Neural cell (in vitro differentiated cells): Measurements from ENCODE around the gene BRI3BP. TPM values are rescaled to one million over a fixed set of nuclear protein-coding genes. Genes with fewer than 3 reads are reported as not detected.

Experiments used
- H2AFZ ChIP-seq: fragments of 200-600, 300-800 bp; sonication (generic), shearing (Covaris generic); 2 replicates; pipeline ENCODE4 v1.6.0; 2014; ENCODE audit warnings: low read depth, mild to moderate bottlenecking, antibody characterized with exemption, low read length, moderate library complexity
- H3F3A ChIP-seq: fragments of 200-600 bp; shearing (Covaris generic); 2 replicates; pipeline ENCODE4 v1.6.1; 2016; ENCODE audit warnings: mild to moderate bottlenecking, moderate library complexity, mixed read lengths, antibody characterized with exemption, low read length; ENCODE audit not compliant: insufficient read depth, poor library complexity, severe bottlenecking
- H3K27ac ChIP-seq: fragments of 200-600, 300-800 bp; sonication (generic), shearing (Covaris generic); 2 replicates; pipeline ENCODE4 v1.5.1; 2014; ENCODE audit warnings: mild to moderate bottlenecking, low read length, moderate library complexity
- H3K27me3 ChIP-seq: fragments of 300-800, 200-600 bp; sonication (generic), shearing (Covaris generic); 2 replicates; pipeline ENCODE4 v1.6.0; 2014; ENCODE audit warnings: mild to moderate bottlenecking, low read depth, low read length, moderate library complexity; ENCODE audit not compliant: insufficient read depth
- H3K36me3 ChIP-seq: fragments of 300-800, 200-600 bp; sonication (generic), shearing (Covaris generic); 2 replicates; pipeline ENCODE4 v1.5.1; 2014; ENCODE audit warnings: mild to moderate bottlenecking, antibody characterized with exemption, low read length, moderate library complexity; ENCODE audit not compliant: insufficient read depth
- H3K4me2 ChIP-seq: fragments of 300-800, 200-600 bp; sonication (generic), shearing (Covaris generic); 2 replicates; pipeline ENCODE4 v1.6.0; 2014; ENCODE audit warnings: mild to moderate bottlenecking, low read length
- H3K4me3 ChIP-seq: fragments of 300-800, 200-600 bp; sonication (generic), shearing (Covaris generic); 2 replicates; pipeline ENCODE4 v1.5.1; 2014; ENCODE audit warnings: mild to moderate bottlenecking, low read length, moderate library complexity
- H3K79me2 ChIP-seq: fragments of 200-600 bp; shearing (Covaris generic); replicated peaks from 2 replicates; pipeline ENCODE4 v1.6.0; 2014; ENCODE audit warnings: mild to moderate bottlenecking, low read length, moderate library complexity; ENCODE audit not compliant: insufficient read depth
- H3K9ac ChIP-seq: fragments of 300-800, 200-600 bp; sonication (generic), shearing (Covaris generic); 2 replicates; pipeline ENCODE4 v1.6.1; 2016; ENCODE audit warnings: mild to moderate bottlenecking, low read length, mixed read lengths
- H3K9me2 ChIP-seq: fragments of 200-600 bp; shearing (Covaris generic); 2 replicates; pipeline ENCODE4 v1.6.1; 2016; ENCODE audit warnings: mild to moderate bottlenecking, low read length, mixed read lengths; ENCODE audit not compliant: insufficient read depth
- H3K9me3 ChIP-seq: fragments of 200-600, 300-800 bp; sonication (generic), shearing (Covaris generic); 2 replicates; pipeline ENCODE4 v1.6.1; 2016; ENCODE audit warnings: mild to moderate bottlenecking, mixed run types, low read length, moderate library complexity, mixed read lengths
- H4K20me1 ChIP-seq: fragments of 200-600 bp; shearing (Covaris generic); 2 replicates; pipeline ENCODE4 v1.6.1; 2016; ENCODE audit warnings: mild to moderate bottlenecking, mixed run types; ENCODE audit not compliant: insufficient read depth
- EP300 ChIP-seq: fragments of 450-650 bp; conservative IDR thresholded peaks from 2 replicates; pipeline ENCODE4 v1.6.1; 2014; ENCODE audit warnings: antibody characterized with exemption, mild to moderate bottlenecking, moderate library complexity; ENCODE audit not compliant: poor library complexity, severe bottlenecking
- MXI1 ChIP-seq: fragments of 450-650 bp; conservative IDR thresholded peaks from 2 replicates; pipeline ENCODE4 v1.6.1; 2014; ENCODE audit warnings: antibody characterized with exemption, mild to moderate bottlenecking; ENCODE audit not compliant: poor library complexity, severe bottlenecking
- POLR2AphosphoS5 ChIP-seq: IDR thresholded peaks from 2 replicates; pipeline ENCODE4 v1.6.1; 2012
- RAD21 ChIP-seq: fragments of 450-650 bp; conservative IDR thresholded peaks from 2 replicates; pipeline ENCODE4 v1.6.1; 2014; ENCODE audit warnings: antibody characterized with exemption, mild to moderate bottlenecking, moderate library complexity
- SMC3 ChIP-seq: fragments of 450-650 bp; conservative IDR thresholded peaks from 2 replicates; pipeline ENCODE4 v1.6.1; 2014; ENCODE audit warnings: antibody characterized with exemption, mild to moderate bottlenecking, moderate library complexity; ENCODE audit not compliant: poor library complexity
- polyA plus RNA-seq: library from polyadenylated mRNA; depleted of rRNA; stranded (reverse); fragments of >200 nt; gene quantifications from 2 replicates; pipeline ENCODE4 v1.2.3, GENCODE V29; 2014
- TF ChIP-seq, protein P1 (sequence below): IDR thresholded peaks from 2 replicates; pipeline ENCODE4 v1.6.1; 2012; ENCODE audit warnings: borderline replicate concordance

Gene BRI3BP
- polyA plus RNA-seq, 1 donor from 2014 or later, result 11.0 TPM

DNA sequence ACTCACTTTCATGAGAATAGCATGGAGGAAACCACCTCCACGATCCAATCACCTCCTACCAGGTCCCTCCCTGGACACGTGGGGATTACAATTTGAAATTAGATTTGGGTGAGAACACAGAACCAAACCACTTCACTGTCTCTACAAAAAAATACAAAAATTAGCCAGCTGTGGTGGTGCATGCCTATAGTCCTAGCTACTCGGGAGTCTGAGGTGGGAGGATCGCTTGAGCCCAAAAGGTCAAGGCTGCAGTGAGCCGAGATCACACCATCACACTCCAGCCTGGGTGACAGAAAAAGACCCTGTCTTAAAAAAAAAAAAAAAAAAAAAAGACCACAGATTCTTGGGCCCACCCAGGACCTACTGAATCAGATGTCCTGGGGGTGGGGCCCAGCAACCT is 28.3 kb downstream of the BRI3BP start:
- Histone ChIP-seq H3K36me3 (no peaks in the 10 kb centered on the region), H3K27me3 (no peaks in the 10 kb centered on the region), H3K9ac (no peak overlapping the region), H3K79me2 (no peaks in the 10 kb centered on the region), H3K4me2 (no peak overlapping the region), H3K9me3 (no peaks in the 10 kb centered on the region), H3K9me2 (no peaks in the 10 kb centered on the region), H2AFZ (no peak overlapping the region), H3K4me3 (no peak overlapping the region), H3F3A (no peaks in the 10 kb centered on the region), H4K20me1 (no peaks in the 10 kb centered on the region), H3K27ac (no peak overlapping the region)
- TF ChIP-seq MXI1, result no peak
- TF ChIP-seq, protein P1, sequence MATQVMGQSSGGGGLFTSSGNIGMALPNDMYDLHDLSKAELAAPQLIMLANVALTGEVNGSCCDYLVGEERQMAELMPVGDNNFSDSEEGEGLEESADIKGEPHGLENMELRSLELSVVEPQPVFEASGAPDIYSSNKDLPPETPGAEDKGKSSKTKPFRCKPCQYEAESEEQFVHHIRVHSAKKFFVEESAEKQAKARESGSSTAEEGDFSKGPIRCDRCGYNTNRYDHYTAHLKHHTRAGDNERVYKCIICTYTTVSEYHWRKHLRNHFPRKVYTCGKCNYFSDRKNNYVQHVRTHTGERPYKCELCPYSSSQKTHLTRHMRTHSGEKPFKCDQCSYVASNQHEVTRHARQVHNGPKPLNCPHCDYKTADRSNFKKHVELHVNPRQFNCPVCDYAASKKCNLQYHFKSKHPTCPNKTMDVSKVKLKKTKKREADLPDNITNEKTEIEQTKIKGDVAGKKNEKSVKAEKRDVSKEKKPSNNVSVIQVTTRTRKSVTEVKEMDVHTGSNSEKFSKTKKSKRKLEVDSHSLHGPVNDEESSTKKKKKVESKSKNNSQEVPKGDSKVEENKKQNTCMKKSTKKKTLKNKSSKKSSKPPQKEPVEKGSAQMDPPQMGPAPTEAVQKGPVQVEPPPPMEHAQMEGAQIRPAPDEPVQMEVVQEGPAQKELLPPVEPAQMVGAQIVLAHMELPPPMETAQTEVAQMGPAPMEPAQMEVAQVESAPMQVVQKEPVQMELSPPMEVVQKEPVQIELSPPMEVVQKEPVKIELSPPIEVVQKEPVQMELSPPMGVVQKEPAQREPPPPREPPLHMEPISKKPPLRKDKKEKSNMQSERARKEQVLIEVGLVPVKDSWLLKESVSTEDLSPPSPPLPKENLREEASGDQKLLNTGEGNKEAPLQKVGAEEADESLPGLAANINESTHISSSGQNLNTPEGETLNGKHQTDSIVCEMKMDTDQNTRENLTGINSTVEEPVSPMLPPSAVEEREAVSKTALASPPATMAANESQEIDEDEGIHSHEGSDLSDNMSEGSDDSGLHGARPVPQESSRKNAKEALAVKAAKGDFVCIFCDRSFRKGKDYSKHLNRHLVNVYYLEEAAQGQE, result no peak
- TF ChIP-seq EP300, result no peak

DNA sequence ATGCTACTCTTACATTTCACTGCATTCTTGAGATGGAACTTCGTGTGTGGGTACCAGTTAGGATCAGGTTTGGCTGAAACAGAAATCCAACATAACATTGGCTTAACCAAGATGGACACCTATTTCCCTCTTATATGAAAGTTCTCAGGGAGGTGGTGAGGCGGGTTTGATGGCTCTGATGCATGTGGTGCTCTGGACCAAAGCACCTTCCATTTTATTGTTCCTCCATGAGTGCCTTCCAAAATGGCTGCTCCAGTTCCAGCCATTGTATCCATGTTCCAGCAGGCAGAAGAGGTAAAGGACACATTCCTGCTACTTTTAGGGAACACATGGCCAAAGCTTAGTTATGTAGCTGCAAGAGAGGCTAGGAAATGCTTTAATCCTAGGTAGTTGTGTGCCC is 29.6 kb downstream of the BRI3BP start:
- Histone ChIP-seq H3K4me2 (no peak overlapping the region), H3K9ac (no peak overlapping the region), H3K4me3 (no peak overlapping the region), H3K9me2 (no peaks in the 10 kb centered on the region), H4K20me1 (no peaks in the 10 kb centered on the region), H2AFZ (no peak overlapping the region), H3K27me3 (no peaks in the 10 kb centered on the region), H3K27ac (no peak overlapping the region), H3K36me3 (no peaks in the 10 kb centered on the region), H3K79me2 (no peaks in the 10 kb centered on the region), H3F3A (no peaks in the 10 kb centered on the region), H3K9me3 (no peaks in the 10 kb centered on the region)
- TF ChIP-seq SMC3 (no peak), POLR2AphosphoS5 (no peak), RAD21 (no peak)
- TF ChIP-seq, protein P1, result no peak

DNA sequence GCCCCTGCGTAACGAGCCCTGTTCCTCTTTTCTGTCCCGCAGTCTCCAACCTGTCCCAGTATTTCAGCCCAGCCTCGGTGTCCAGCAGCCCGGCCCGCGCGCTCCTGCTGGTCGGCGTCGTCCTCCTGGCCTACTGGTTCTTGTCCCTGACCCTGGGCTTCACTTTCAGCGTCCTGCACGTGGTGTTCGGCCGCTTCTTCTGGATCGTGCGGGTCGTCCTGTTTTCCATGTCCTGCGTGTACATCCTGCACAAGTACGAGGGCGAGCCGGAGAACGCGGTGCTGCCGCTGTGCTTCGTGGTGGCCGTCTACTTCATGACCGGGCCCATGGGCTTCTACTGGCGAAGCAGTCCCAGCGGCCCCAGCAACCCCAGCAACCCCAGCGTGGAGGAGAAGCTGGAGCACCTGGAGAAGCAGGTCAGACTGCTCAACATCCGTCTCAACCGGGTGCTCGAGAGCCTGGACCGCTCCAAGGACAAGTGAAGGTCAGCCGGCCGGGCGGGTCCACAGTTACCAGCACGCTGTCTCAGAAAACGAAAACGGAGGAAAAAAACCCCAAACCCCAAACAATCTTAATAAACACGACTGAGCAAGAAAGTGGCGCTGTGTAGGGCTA is 31.6 kb downstream of the BRI3BP start:
- Histone ChIP-seq H3K27ac (no peak overlapping the region), H3K79me2 (no peaks in the 10 kb centered on the region)
- TF ChIP-seq, protein P1, result no peak

More for the DNA sequence above, 31.6 kb downstream of the BRI3BP start:
- Histone ChIP-seq H3K9ac (no peak overlapping the region), H3K9me2 (no peaks in the 10 kb centered on the region), H3K9me3 (no peaks in the 10 kb centered on the region), H3K27me3 (no peaks in the 10 kb centered on the region), H3K4me2 (no peak overlapping the region), H2AFZ (no peak overlapping the region), H3K4me3 (no peak overlapping the region), H4K20me1 (no peaks in the 10 kb centered on the region), H3F3A (no peaks in the 10 kb centered on the region), H3K36me3 (no peaks in the 10 kb centered on the region)
